Stimulated activated CD8-positive, alpha-beta memory T cell treated with anti-CD3 and anti-CD28 coated beads, Interleukin-12 subunit alpha, Interleukin-12 subunit beta, amount 100 ng/mL, for 24 hours (primary cell): ENCODE results near the gene SNRNP25.
A peak's percentile ranks its signal among the peaks of the same experiment; 100 is the strongest.

ENCODE experiments used
- DNase-seq: peaks from one replicate; pipeline ENCODE4 v3.0.0-alpha.2; 2020; ENCODE audit errors: extremely low read depth

Gene SNRNP25

GRCh38 chr16:101586-101985, 48.0 kb downstream of the SNRNP25 start:
- DNase-seq = no peak

- DNase-seq = no peak
These were observed 48.6 kb downstream of the SNRNP25 start for GRCh38 chr16:102060-102855.

DNA sequence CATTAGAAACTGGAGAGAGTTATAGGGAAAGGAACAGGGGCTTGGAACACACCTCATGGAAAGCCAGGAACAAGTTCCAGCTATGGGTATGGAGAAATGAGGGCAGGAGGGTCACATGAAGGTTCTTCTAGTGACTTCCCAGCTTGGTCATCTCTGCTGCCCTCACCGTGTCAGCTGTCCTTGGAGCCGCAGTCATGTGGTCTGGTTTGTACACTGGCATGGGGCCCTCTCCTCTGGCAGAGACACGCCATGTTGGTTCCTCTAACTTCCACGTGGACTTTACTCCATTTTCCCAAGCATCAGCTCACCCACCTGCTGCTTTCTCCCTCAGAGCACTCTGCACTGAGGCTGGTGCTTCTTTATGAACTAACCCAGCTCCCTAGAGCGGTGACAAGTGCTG, 50.7 kb downstream of the SNRNP25 start:
- DNase-seq = no peak

DNA sequence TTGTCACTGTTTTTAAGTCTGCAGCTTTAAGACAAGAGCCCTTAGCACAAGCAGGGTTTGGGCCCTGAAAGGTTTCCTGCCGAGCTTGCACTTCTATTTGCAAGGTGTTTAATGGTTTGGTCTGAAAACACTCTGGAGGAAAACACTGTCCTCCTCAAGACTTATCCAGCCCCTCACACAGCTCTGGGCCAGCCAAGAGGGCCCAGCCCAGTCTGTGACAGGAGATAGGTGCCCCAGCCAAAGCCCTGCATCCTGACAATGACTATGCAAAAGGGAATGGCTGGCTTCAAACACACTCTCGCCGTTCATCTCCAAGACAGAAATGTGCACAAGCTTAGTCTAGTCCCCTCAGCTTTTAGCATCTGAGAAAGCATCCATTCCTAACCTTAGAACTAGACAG, 51.3 kb downstream of the SNRNP25 start:
- no peak for DNase-seq

GRCh38 chr16:105521-105920, 51.9 kb downstream of the SNRNP25 start:
- DNase-seq = no peak

- peak; percentile 19 for DNase-seq
These were observed 53.1 kb downstream of the SNRNP25 start for GRCh38 chr16:106623-107324.
